ENCODE data around the gene BANF1.

- TF ChIP-seq SIN3A (IDR thresholded peaks at IDR 0.05; ENCODE audit: borderline replicate concordance, insufficient read depth, low read length), result no peak
- TF ChIP-seq REST (IDR thresholded peaks at IDR 0.05; ENCODE audit: insufficient read depth in 1 of 2, low read depth in 2 of 2, low read length in 2 of 2), result no peak
These were observed 34.0 kb downstream of the BANF1 start for GRCh38 chr11:66036334-66036710.

All from PFSK-1 (cell line).